GM21423 (cell line): Measurements from ENCODE around the gene TMEM205.
"Not testable (repeated sequence)": the region's sequence is repeated elsewhere in the genome, so short reads cannot be mapped to it uniquely, and the experiment has no call there.

Experiments used
- ATAC-seq: cut with Tn5 transposase; IDR thresholded peaks from one replicate; pipeline ENCODE4 v1.9.1; 2021; ENCODE audit warnings: mild to moderate bottlenecking, moderate library complexity; ENCODE audit not compliant: unreplicated experiment

TMEM205 gene

GRCh38 chr19:11346104-11346940 is at the start of gene TMEM205, which contains the start of gene CCDC159:
Gene TMEM205 (minus strand): TSS chr19:11346268. CDS start chr19:11345619, 649 bp downstream.
Gene CCDC159 (plus strand): TSS chr19:11346519. CDS start chr19:11346607, 88 bp downstream.
- peak; percentile 85 for ATAC-seq

- no peak for ATAC-seq
These were observed 45.0 kb upstream of the TMEM205 start for GRCh38 chr19:11390933-11391680.

GRCh38 chr19:11390359-11390758 is 44.3 kb upstream of the TMEM205 start:
- no peak for ATAC-seq

GRCh38 chr19:11387162-11388034 is 41.3 kb upstream of the TMEM205 start:
- no peak for ATAC-seq

GRCh38 chr19:11384778-11385129 is 38.7 kb upstream of the TMEM205 start:
- ATAC-seq: no peak

GRCh38 chr19:11383706-11384048 is 37.6 kb upstream of the TMEM205 start:
- no peak for ATAC-seq

- ATAC-seq: no peak
These were observed 37.0 kb upstream of the TMEM205 start for GRCh38 chr19:11382898-11383705.

- peak; percentile 77 for ATAC-seq
These were observed 34.8 kb upstream of the TMEM205 start for GRCh38 chr19:11380653-11381537.

GRCh38 chr19:11379857-11380350 is 33.8 kb upstream of the TMEM205 start:
- no peak for ATAC-seq

- ATAC-seq: not testable (repeated sequence)
These were observed 33.3 kb upstream of the TMEM205 start for GRCh38 chr19:11379269-11379845.

GRCh38 chr19:11378319-11379189 is 32.5 kb upstream of the TMEM205 start:
- ATAC-seq: no peak

GRCh38 chr19:11377756-11378155 is 31.7 kb upstream of the TMEM205 start:
- no peak for ATAC-seq

GRCh38 chr19:11377237-11377636 is 31.2 kb upstream of the TMEM205 start:
- no peak for ATAC-seq

- ATAC-seq: no peak
These were observed 29.3 kb upstream of the TMEM205 start for GRCh38 chr19:11375143-11375948.

- peak; percentile 82 for ATAC-seq
These were observed 28.5 kb upstream of the TMEM205 start, which contains the start of gene SWSAP1 for GRCh38 chr19:11374433-11375142. Gene SWSAP1 (plus strand): TSS chr19:11374666. CDS start chr19:11374681, 15 bp downstream.

- no peak for ATAC-seq
These were observed 27.9 kb upstream of the TMEM205 start for GRCh38 chr19:11373885-11374432.
